ENCODE data around the gene TMEM184C.

The TMEM184C gene

DNA sequence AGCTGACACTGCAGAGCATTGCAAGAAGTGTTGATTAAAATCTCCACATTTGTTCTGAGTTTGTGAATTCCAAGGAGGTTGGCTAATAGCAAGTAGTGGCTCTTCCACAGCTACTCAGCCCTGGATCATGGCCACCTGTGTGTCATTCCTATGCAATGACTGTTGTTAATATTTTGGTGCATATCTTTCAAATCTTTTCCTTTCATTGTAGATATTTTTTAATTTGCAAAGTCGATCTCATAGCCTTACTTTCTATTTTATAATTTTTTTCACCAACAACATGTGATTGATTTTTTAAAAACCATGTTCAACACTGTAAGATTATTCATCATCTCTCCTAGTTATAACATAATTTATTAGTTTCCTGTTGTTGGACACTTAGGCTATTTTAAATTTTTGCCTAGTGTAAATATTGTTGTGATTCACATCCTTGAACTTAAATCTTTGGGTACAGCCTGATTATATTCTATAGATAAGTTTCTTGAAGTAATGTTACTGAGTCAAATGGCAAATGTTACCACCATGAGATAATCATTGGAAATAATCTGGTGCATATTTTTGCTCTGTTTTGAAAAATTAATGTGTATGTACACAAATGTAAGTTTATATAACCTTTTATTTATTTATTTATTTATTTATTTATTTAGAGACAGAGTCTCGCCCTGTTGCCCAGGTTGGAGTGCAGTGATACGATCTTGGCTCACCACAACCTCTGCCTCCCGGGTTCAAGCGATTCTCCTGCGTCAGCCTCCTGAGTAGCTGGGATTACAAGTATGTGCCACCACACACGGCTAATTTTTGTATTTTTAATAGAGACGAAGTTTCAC, 97.6 kb downstream of the TMEM184C start:
- no peak overlapping the region for H3K27ac ChIP-seq (ENCODE audit: insufficient read depth in 1 of 2, low read depth in 1 of 2, low read length in 2 of 2, poor library complexity in 1 of 2, severe bottlenecking in 2 of 2)
- no peaks in the 10 kb centered on the region for H3K27me3 ChIP-seq (replicated peaks in 2 of 5; ENCODE audit: control insufficient read depth in 4 of 5, insufficient read depth in 5 of 5, low read length in 4 of 5)
- POLR2A ChIA-PET: no interaction called here
- CTCF ChIA-PET: interaction anchor here (1.9 to 2.9 kb wide), 2 partner anchors 25 to 152 kb away, joined by 3 to 31 read pairs; no protein-coding TSS in a partner anchor
- WGBS (ENCODE audit: insufficient coverage): 97% methylated on average over 7 of the region's 8 CpGs
- DNase-seq: no peak
- no peaks in the 10 kb centered on the region for H3K4me1 ChIP-seq (ENCODE audit: control extremely low read depth in 1 of 4, control insufficient read depth in 4 of 4, insufficient read depth in 4 of 4, low read length in 3 of 4)
- no peak overlapping the region for H3K4me3 ChIP-seq (ENCODE audit: control insufficient read depth in 1 of 7, extremely low read depth in 1 of 7, insufficient read depth in 4 of 7, low read depth in 2 of 7, low read length in 6 of 7)
- no peaks in the 10 kb centered on the region for H3K36me3 ChIP-seq (ENCODE audit: control insufficient read depth in 4 of 4, insufficient read depth in 4 of 4, low read length in 3 of 4)
- no peaks in the 10 kb centered on the region for H3K9me3 ChIP-seq (ENCODE audit: control extremely low read depth in 1 of 5, control insufficient read depth in 4 of 5, insufficient read depth in 2 of 5, low read depth in 1 of 5, low read length in 4 of 5)

DNA sequence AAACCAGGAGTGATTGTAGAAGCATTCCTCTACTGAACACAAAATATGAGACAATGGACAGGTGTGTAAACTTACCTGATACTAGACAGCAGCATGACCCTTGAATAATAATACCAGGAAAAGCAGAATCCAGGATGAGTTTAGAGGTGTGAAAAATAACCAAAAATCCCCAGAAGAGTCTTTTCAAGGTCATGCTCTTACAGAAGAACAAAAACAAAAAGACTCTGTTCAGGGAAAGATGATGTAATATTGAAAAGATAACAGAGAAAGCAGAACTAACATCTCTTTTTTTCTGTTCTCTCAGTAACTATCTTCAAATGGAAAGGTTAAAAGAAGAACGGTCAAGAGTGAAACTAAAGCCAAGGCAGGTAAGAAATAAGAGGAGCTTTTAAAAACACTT, 100.7 kb downstream of the TMEM184C start:
- POLR2A ChIA-PET: no interaction called here

More for the DNA sequence above, 100.7 kb downstream of the TMEM184C start:
- Histone ChIP-seq H3K4me1 (ENCODE audit: control extremely low read depth in 1 of 4, control insufficient read depth in 4 of 4, insufficient read depth in 4 of 4, low read length in 3 of 4) (no peaks in the 10 kb centered on the region), H3K9me3 (ENCODE audit: control extremely low read depth in 1 of 5, control insufficient read depth in 4 of 5, insufficient read depth in 2 of 5, low read depth in 1 of 5, low read length in 4 of 5) (no peaks in the 10 kb centered on the region), H3K27ac (ENCODE audit: insufficient read depth in 1 of 2, low read depth in 1 of 2, low read length in 2 of 2, poor library complexity in 1 of 2, severe bottlenecking in 2 of 2) (no peak overlapping the region), H3K4me3 (ENCODE audit: control insufficient read depth in 1 of 7, extremely low read depth in 1 of 7, insufficient read depth in 4 of 7, low read depth in 2 of 7, low read length in 6 of 7) (no peak overlapping the region), H3K36me3 (ENCODE audit: control insufficient read depth in 4 of 4, insufficient read depth in 4 of 4, low read length in 3 of 4) (no peaks in the 10 kb centered on the region), H3K27me3 (replicated peaks in 2 of 5; ENCODE audit: control insufficient read depth in 4 of 5, insufficient read depth in 5 of 5, low read length in 4 of 5) (no peaks in the 10 kb centered on the region)
- WGBS (ENCODE audit: insufficient coverage): no CpG with 5 or more reads among the region's 1 CpG
- CTCF ChIA-PET: interaction anchor here (1.4 kb wide), 1 partner anchor 146 kb away, joined by 3 read pairs; no protein-coding TSS in a partner anchor
- DNase-seq: no peak

Measured in common myeloid progenitor, CD34-positive (primary cell).